B cell (primary cell): Measurements from ENCODE around the gene USP2. TPM values are rescaled to one million over a fixed set of nuclear protein-coding genes. Genes with fewer than 3 reads are reported as not detected.

Source experiments
- ATAC-seq: fragments of 200-7000 bp; cut with Tn5 transposase; one replicate; pipeline ENCODE4 v1.10.0; 2021; ENCODE audit warnings: low read depth, mild to moderate bottlenecking, moderate number of reproducible peaks, moderate library complexity
- CTCF ChIA-PET: fragments of 350-600 bp; sonication (Branson Sonifier 250); formaldehyde crosslinking; loops from one replicate; lab custom pipeline; 2021; ENCODE audit warnings: antibody characterized with exemption, inconsistent platforms; lab: Charles Lee
- POLR2A ChIA-PET: fragments of 350-600 bp; sonication (Branson Sonifier 250); formaldehyde crosslinking; loops from one replicate; lab custom pipeline; 2021; ENCODE audit warnings: antibody characterized with exemption; lab: Charles Lee
- DNase-seq: peaks from one replicate; pipeline ENCODE4 v3.0.0; 2013
- H2AFZ ChIP-seq: 2 replicates; pipeline ENCODE4 v1.6.1; 2012; ENCODE audit warnings: mild to moderate bottlenecking, low read depth, low read length; ENCODE audit not compliant: insufficient read depth, poor library complexity, severe bottlenecking
- H3K27ac ChIP-seq, 2 donors: 1 replicate in 1 of 2; 2 replicates in 1 of 2; pipeline ENCODE4 v1.5.1; 2012 to 2013; ENCODE audit warnings: low read length in 2 of 2, mild to moderate bottlenecking in 2 of 2, moderate library complexity in 1 of 2
- H3K27me3 ChIP-seq, 4 experiments: fragments of 200-600 bp in 1 of 4; sonication (generic) in 1 of 4; replicated peaks in 1 of 4; 1 replicate in 2 of 4; 2 replicates in 2 of 4; pipeline versions ENCODE4 v1.6.1 to v1.7.0; 2013 to 2016; ENCODE audit warnings: low read length in 3 of 4, mild to moderate bottlenecking in 2 of 4, mixed read lengths in 1 of 4, moderate library complexity in 1 of 4; ENCODE audit not compliant: insufficient read depth in 4 of 4, control insufficient read depth in 3 of 4; ENCODE audit errors: control extremely low read depth in 1 of 4
- H3K36me3 ChIP-seq, 2 experiments: replicated peaks in 1 of 2; 1 replicate in 1 of 2; 2 replicates in 1 of 2; pipeline versions ENCODE4 v1.6.1 to v1.7.1; 2013; ENCODE audit warnings: low read length in 1 of 2; ENCODE audit not compliant: insufficient read depth in 2 of 2, control insufficient read depth in 1 of 2; ENCODE audit errors: control extremely low read depth in 1 of 2, extremely low read depth in 1 of 2
- H3K4me1 ChIP-seq, 2 donors: fragments of 200-600 bp in 1 of 2; sonication (generic) in 1 of 2; 1 replicate in 1 of 2; 2 replicates in 1 of 2; pipeline versions ENCODE4 v1.5.1 to v1.6.1; 2013 to 2017; ENCODE audit warnings: low read length in 2 of 2; ENCODE audit not compliant: control insufficient read depth in 2 of 2, insufficient read depth in 2 of 2
- H3K4me2 ChIP-seq: replicated peaks from 2 replicates; pipeline ENCODE3; 2012; ENCODE audit warnings: mild to moderate bottlenecking, low read depth, low read length; ENCODE audit not compliant: poor library complexity, severe bottlenecking
- H3K4me3 ChIP-seq, 5 experiments: fragments of 200-600 bp in 1 of 5; sonication (generic) in 1 of 5; 1 replicate in 3 of 5; 2 replicates in 2 of 5; pipeline versions ENCODE4 v1.5.1 to v1.7.0; 2011 to 2016; ENCODE audit warnings: low read length in 4 of 5, mild to moderate bottlenecking in 4 of 5, low read depth in 2 of 5, control low read depth in 1 of 5, moderate library complexity in 1 of 5; ENCODE audit not compliant: insufficient read depth in 1 of 5; ENCODE audit errors: control extremely low read depth in 1 of 5, extremely low read depth in 1 of 5
- H3K79me2 ChIP-seq: fragments of 200-600 bp; sonication (generic); one replicate; pipeline ENCODE4 v1.6.0; 2016; ENCODE audit warnings: low read length; ENCODE audit not compliant: control insufficient read depth, insufficient read depth
- H3K9ac ChIP-seq: fragments of 200-600 bp; sonication (generic); 2 replicates; pipeline ENCODE4 v1.6.1; 2017; ENCODE audit warnings: mild to moderate bottlenecking, low read length, moderate library complexity
- H3K9me3 ChIP-seq, 3 donors: one replicate each; pipeline versions ENCODE4 v1.6.1 to v1.7.1; 2013; ENCODE audit warnings: low read length in 2 of 3; ENCODE audit not compliant: control insufficient read depth in 2 of 3, insufficient read depth in 1 of 3; ENCODE audit errors: control extremely low read depth in 1 of 3
- H4K20me1 ChIP-seq: 2 replicates; pipeline ENCODE4 v1.6.0; 2012; ENCODE audit warnings: mild to moderate bottlenecking, low read length; ENCODE audit not compliant: insufficient read depth, control insufficient read depth, poor library complexity, severe bottlenecking
- H3K27ac Mint-ChIP-seq: one replicate; pipeline ENCODE4 v1.8.0; 2021; ENCODE audit warnings: mixed read lengths
- H3K27me3 Mint-ChIP-seq: one replicate; pipeline ENCODE4 v1.8.0; 2021; ENCODE audit warnings: mixed read lengths
- H3K4me1 Mint-ChIP-seq: one replicate; pipeline ENCODE4 v1.8.0; 2021; ENCODE audit warnings: mixed read lengths
- H3K4me3 Mint-ChIP-seq: one replicate; pipeline ENCODE4 v1.8.0; 2021; ENCODE audit warnings: mixed read lengths
- H3K9me3 Mint-ChIP-seq: one replicate; pipeline ENCODE4 v1.8.0; 2022; ENCODE audit warnings: mixed read lengths; ENCODE audit not compliant: insufficient read depth
- EZH2 ChIP-seq: IDR thresholded peaks from 2 replicates; pipeline ENCODE4 v1.6.1; 2012; ENCODE audit warnings: borderline replicate concordance, low read depth, mild to moderate bottlenecking, moderate library complexity, low read length; ENCODE audit not compliant: insufficient read depth, poor library complexity, severe bottlenecking
- WGBS: methylation state at CpG from one replicate; pipeline ENCODE4 v1.1.5; 2013; ENCODE audit warnings: missing lambda C conversion rate; ENCODE audit not compliant: insufficient coverage; 5-methylcytosine and 5-hydroxymethylcytosine counted together
- intact Hi-C: fragments of 100-400 bp; cut with micrococcal nuclease; formaldehyde crosslinking; loops from one replicate; pipeline ENCODE4 v1.10.0; 2022
- polyA plus RNA-seq: library from polyadenylated mRNA; depleted of rRNA; stranded (reverse); fragments of >200 nt; gene quantifications from 2 replicates; pipeline ENCODE4 v1.2.3, GENCODE V29; 2012
- total RNA-seq, 2 donors: library from RNA; stranded (reverse); fragments of 120-200 nt in 1 of 2; gene quantifications; 1 replicate in 1 of 2; 2 replicates in 1 of 2; pipeline versions ENCODE4 v1.2.3 to v1.2.4, GENCODE V29; 2013 to 2022
- TF ChIP-seq, protein P1 (sequence below): fragments of 200-600 bp; IDR thresholded peaks from one replicate; pipeline ENCODE4 v1.8.0; 2022; ENCODE audit warnings: antibody characterized with exemption, mild to moderate bottlenecking

The USP2 gene
- total and polyA plus RNA-seq, 2 donors (not counting 1 experiment from before 2014, with no cell fraction given), result 0.09 TPM; not detected in 1

DNA sequence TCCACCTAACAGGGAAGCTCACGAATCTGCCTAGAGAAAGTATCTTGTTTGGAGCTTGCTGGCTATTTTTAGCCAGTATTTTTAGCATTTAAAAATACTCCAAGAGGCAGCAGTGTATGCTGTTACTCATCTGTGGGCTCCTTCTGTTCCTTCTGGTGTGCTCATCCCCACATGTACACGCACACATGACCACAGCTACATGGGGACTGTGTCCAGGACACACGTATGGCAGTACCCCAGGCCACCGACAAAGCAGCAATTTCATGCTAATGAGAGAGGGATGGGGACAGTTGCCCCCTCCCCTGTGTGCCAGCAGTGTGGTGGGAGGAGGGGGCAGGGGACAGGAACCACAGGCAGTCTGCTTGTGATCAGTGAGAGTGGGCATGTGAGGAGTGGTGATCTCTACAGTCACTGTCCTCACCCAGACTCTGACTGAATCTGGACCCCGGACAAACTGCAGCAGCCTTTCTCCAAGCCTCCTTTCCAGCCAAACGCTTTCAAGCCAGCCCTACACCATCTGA is 16.4 kb downstream of the USP2 start:
- H3K79me2 ChIP-seq, result no peaks in the 10 kb centered on the region
- ChIA-PET POLR2A (no interaction called here), CTCF (interaction anchor here (1.5 kb wide), 1 partner anchor 9 kb away, joined by 9 read pairs; no protein-coding TSS in a partner anchor)
- no peak for DNase-seq
- no peak overlapping the region for H3K4me3 ChIP-seq
- no peaks in the 10 kb centered on the region for H3K36me3 ChIP-seq
- H3K27me3 Mint-ChIP-seq, result peaks cover 62% of the 10 kb centered on the region
- no peak overlapping the region for H3K4me2 ChIP-seq
- peaks cover 15 to 19% of the 10 kb centered on the region in 2 donors for H3K4me1 ChIP-seq
- H4K20me1 ChIP-seq, result no peaks in the 10 kb centered on the region
- peaks cover 0 to 19% (median 0%) of the 10 kb centered on the region in 3 donors for H3K9me3 ChIP-seq
- H3K4me1 Mint-ChIP-seq, result peaks cover 13% of the 10 kb centered on the region
- no peak for ATAC-seq
- H3K9ac ChIP-seq, result no peak overlapping the region
- TF ChIP-seq, protein P1, sequence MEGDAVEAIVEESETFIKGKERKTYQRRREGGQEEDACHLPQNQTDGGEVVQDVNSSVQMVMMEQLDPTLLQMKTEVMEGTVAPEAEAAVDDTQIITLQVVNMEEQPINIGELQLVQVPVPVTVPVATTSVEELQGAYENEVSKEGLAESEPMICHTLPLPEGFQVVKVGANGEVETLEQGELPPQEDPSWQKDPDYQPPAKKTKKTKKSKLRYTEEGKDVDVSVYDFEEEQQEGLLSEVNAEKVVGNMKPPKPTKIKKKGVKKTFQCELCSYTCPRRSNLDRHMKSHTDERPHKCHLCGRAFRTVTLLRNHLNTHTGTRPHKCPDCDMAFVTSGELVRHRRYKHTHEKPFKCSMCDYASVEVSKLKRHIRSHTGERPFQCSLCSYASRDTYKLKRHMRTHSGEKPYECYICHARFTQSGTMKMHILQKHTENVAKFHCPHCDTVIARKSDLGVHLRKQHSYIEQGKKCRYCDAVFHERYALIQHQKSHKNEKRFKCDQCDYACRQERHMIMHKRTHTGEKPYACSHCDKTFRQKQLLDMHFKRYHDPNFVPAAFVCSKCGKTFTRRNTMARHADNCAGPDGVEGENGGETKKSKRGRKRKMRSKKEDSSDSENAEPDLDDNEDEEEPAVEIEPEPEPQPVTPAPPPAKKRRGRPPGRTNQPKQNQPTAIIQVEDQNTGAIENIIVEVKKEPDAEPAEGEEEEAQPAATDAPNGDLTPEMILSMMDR, result no peak
- TF ChIP-seq EZH2, result no peak
- H3K27ac ChIP-seq, result no peak overlapping the region
- H3K4me3 Mint-ChIP-seq, result peak overlapping the region; percentile 89
- peaks cover 0 to 56% (median 27%) of the 10 kb centered on the region in 4 experiments for H3K27me3 ChIP-seq
- H3K27ac Mint-ChIP-seq, result no peak overlapping the region
- H2AFZ ChIP-seq, result no peak overlapping the region
- H3K9me3 Mint-ChIP-seq, result no peaks in the 10 kb centered on the region
- 87% methylated on average over 4 of the region's 6 CpGs for WGBS
- intact Hi-C loops, result no loop called here

- Histone ChIP-seq H3K9ac (peak overlapping the region; percentile 37), H3K4me1 (peaks cover 19 to 21% of the 10 kb centered on the region in 2 donors), H2AFZ (peak overlapping the region; percentile 50), H3K27me3 (peaks cover 0 to 53% (median 27%) of the 10 kb centered on the region in 4 experiments), H3K27ac (no peak overlapping the region), H3K36me3 (no peaks in the 10 kb centered on the region), H3K79me2 (no peaks in the 10 kb centered on the region), H3K4me3 (peak overlapping the region in 3 of 5 experiments; percentile 36 to 58 (median 44)), H3K9me3 (peaks cover 0 to 19% (median 0%) of the 10 kb centered on the region in 3 donors), H4K20me1 (no peaks in the 10 kb centered on the region), H3K4me2 (peak overlapping the region; percentile 81)
- no peak for TF ChIP-seq EZH2
- TF ChIP-seq, protein P1, result no peak
- peak; percentile 92 for ATAC-seq
- H3K4me3 Mint-ChIP-seq, result peak overlapping the region; percentile 89
- no peak overlapping the region for H3K27ac Mint-ChIP-seq
- 4% methylated on average over 86 of the region's 88 CpGs for WGBS
- peaks cover 17% of the 10 kb centered on the region for H3K4me1 Mint-ChIP-seq
- no peaks in the 10 kb centered on the region for H3K9me3 Mint-ChIP-seq
- H3K27me3 Mint-ChIP-seq, result peaks cover 54% of the 10 kb centered on the region
- ChIA-PET CTCF (interaction anchor here (0.6 to 1.5 kb wide), 2 partner anchors 8 to 20 kb away, joined by 4 to 9 read pairs; no protein-coding TSS in a partner anchor), POLR2A (no interaction called here)
- intact Hi-C loops, result loop anchor here (1.0 kb wide), 1 partner anchor 17 kb away; the partner anchor contains the start of gene USP2
- peak; percentile 71 for DNase-seq
Observed at GRCh38 chr11:119363851-119364590, 17.5 kb downstream of the USP2 start.
